ENCODE measurements around the gene HPS5. TPM values are rescaled to one million over a fixed set of nuclear protein-coding genes. Genes with fewer than 3 reads are reported as not detected.
"Not testable (repeated sequence)": the region's sequence is repeated elsewhere in the genome, so short reads cannot be mapped to it uniquely, and the experiment has no call there.

HPS5 gene
- total RNA-seq, 2 donors from 2014 or later, result 21.4 TPM

GRCh38 chr11:18329196-18329870 is 7.4 kb upstream of the HPS5 start:
- Histone ChIP-seq H3K9me3 (ENCODE audit: control insufficient read depth, low read length) (no peaks in the 10 kb centered on the region), H3K36me3 (ENCODE audit: control insufficient read depth, insufficient read depth, low read length) (peaks cover 58% of the 10 kb centered on the region), H3K27me3 (ENCODE audit: control insufficient read depth, insufficient read depth, low read length, poor library complexity, severe bottlenecking) (no peaks in the 10 kb centered on the region), H3K4me3 (ENCODE audit: low read length) (no peak overlapping the region), H3K27ac (ENCODE audit: low read depth, low read length) (no peak overlapping the region), H3K4me1 (ENCODE audit: control insufficient read depth, insufficient read depth, low read length) (peaks cover 3% of the 10 kb centered on the region), H3K9ac (ENCODE audit: extremely low read depth, low read length, poor library complexity, severe bottlenecking) (no peak overlapping the region)
- Mint-ChIP-seq H3K9me3 (no peaks in the 10 kb centered on the region), H3K4me1 (peaks cover 5% of the 10 kb centered on the region), H3K27ac (no peak overlapping the region), H3K4me3 (no peak overlapping the region), H3K36me3 (ENCODE audit: low read depth) (peaks cover 48% of the 10 kb centered on the region), H3K27me3 (ENCODE audit: insufficient read depth) (no peaks in the 10 kb centered on the region)
- WGBS, 2 experiments (ENCODE audit: insufficient coverage in 1 of 2, insufficient read length in 1 of 2), result 91 to 100% methylated on average over 4 to 5 of the region's 5 CpGs
- DNase-seq, result no peak
- TF ChIP-seq, protein P1, sequence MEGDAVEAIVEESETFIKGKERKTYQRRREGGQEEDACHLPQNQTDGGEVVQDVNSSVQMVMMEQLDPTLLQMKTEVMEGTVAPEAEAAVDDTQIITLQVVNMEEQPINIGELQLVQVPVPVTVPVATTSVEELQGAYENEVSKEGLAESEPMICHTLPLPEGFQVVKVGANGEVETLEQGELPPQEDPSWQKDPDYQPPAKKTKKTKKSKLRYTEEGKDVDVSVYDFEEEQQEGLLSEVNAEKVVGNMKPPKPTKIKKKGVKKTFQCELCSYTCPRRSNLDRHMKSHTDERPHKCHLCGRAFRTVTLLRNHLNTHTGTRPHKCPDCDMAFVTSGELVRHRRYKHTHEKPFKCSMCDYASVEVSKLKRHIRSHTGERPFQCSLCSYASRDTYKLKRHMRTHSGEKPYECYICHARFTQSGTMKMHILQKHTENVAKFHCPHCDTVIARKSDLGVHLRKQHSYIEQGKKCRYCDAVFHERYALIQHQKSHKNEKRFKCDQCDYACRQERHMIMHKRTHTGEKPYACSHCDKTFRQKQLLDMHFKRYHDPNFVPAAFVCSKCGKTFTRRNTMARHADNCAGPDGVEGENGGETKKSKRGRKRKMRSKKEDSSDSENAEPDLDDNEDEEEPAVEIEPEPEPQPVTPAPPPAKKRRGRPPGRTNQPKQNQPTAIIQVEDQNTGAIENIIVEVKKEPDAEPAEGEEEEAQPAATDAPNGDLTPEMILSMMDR (conservative IDR thresholded peaks at IDR 0.05), result no peak

- H3K4me3 ChIP-seq (ENCODE audit: low read length), result peak overlapping the region; percentile 99
- no peaks in the 10 kb centered on the region for H3K9me3 ChIP-seq (ENCODE audit: control insufficient read depth, low read length)
- H3K36me3 ChIP-seq (ENCODE audit: control insufficient read depth, insufficient read depth, low read length), result peaks cover 35% of the 10 kb centered on the region
- peak overlapping the region; percentile 96 for H3K9ac ChIP-seq (ENCODE audit: extremely low read depth, low read length, poor library complexity, severe bottlenecking)
- H3K4me1 ChIP-seq (ENCODE audit: control insufficient read depth, insufficient read depth, low read length), result peaks cover 8% of the 10 kb centered on the region
- no peaks in the 10 kb centered on the region for H3K9me3 Mint-ChIP-seq
- peaks cover 32% of the 10 kb centered on the region for H3K4me1 Mint-ChIP-seq
- no peaks in the 10 kb centered on the region for H3K27me3 ChIP-seq (ENCODE audit: control insufficient read depth, insufficient read depth, low read length, poor library complexity, severe bottlenecking)
- H3K27me3 Mint-ChIP-seq (ENCODE audit: insufficient read depth), result no peaks in the 10 kb centered on the region
- peaks cover 27% of the 10 kb centered on the region for H3K36me3 Mint-ChIP-seq (ENCODE audit: low read depth)
- 78 to 97% methylated on average over 1 of the region's 1 CpG for WGBS, 2 experiments (ENCODE audit: insufficient coverage in 1 of 2, insufficient read length in 1 of 2)
- no peak overlapping the region for H3K27ac ChIP-seq (ENCODE audit: low read depth, low read length)
- no peak overlapping the region for H3K27ac Mint-ChIP-seq
- H3K4me3 Mint-ChIP-seq, result peak overlapping the region; percentile 91
- TF ChIP-seq, protein P1 (conservative IDR thresholded peaks at IDR 0.05), result no peak
- DNase-seq, result no peak
These were observed 2.4 kb upstream of the HPS5 start for GRCh38 chr11:18324381-18324780.

DNA sequence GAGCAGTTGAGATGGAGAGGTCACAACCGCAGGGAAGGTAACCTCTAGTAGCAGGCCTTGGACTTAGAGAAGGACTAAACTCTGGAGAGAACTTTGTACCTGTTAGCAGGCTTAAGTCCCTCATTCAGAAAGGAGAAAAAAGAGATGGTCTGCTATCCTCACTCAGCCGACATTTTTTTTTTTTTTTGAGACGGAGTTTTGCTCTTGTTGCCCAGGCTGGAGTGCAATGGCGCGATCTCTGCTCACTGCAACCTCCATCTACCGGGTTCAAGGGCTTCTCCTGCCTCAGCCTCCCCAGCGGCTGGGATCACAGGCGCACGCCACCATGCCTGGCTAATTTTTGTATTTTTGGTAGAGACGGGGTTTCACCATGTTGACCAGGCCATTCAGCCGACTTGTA is 1.9 kb upstream of the HPS5 start:
- peaks cover 37% of the 10 kb centered on the region for H3K4me1 Mint-ChIP-seq

More for the DNA sequence above, 1.9 kb upstream of the HPS5 start:
- H3K9ac ChIP-seq (ENCODE audit: extremely low read depth, low read length, poor library complexity, severe bottlenecking), result peak overlapping the region; percentile 96
- H3K27ac ChIP-seq (ENCODE audit: low read depth, low read length); H3K9me3 Mint-ChIP-seq; H3K9me3 ChIP-seq (ENCODE audit: control insufficient read depth, low read length); H3K27me3 Mint-ChIP-seq (ENCODE audit: insufficient read depth); H3K27me3 ChIP-seq (ENCODE audit: control insufficient read depth, insufficient read depth, low read length, poor library complexity, severe bottlenecking); DNase-seq; H3K4me1 ChIP-seq (ENCODE audit: control insufficient read depth, insufficient read depth, low read length): not testable (repeated sequence)
- Mint-ChIP-seq H3K36me3 (ENCODE audit: low read depth) (peaks cover 22% of the 10 kb centered on the region), H3K4me3 (peak overlapping the region; percentile 91), H3K27ac (peak overlapping the region; percentile 37)
- H3K4me3 ChIP-seq (ENCODE audit: low read length), result peak overlapping the region; percentile 99
- peaks cover 34% of the 10 kb centered on the region for H3K36me3 ChIP-seq (ENCODE audit: control insufficient read depth, insufficient read depth, low read length)
- WGBS, 2 experiments (ENCODE audit: insufficient coverage in 1 of 2, insufficient read length in 1 of 2), result 89 to 96% methylated on average over 9 to 11 of the region's 11 CpGs

All from endodermal cell (in vitro differentiated cells).